AG10803 (cell line): ENCODE measurements around the gene PPFIA4.

Experiments used
- DNase-seq: peaks from one replicate; pipeline ENCODE4 v3.0.0; 2010; ENCODE audit warnings: low read depth
- H3K4me3 ChIP-seq: 2 replicates; pipeline ENCODE4 v1.5.1; 2011; ENCODE audit warnings: mild to moderate bottlenecking, low read length, control low read depth
- CTCF ChIP-seq: conservative IDR thresholded peaks from 2 replicates; pipeline ENCODE4 v1.5.1; 2011; ENCODE audit warnings: mild to moderate bottlenecking, low read length, control low read depth, inconsistent platforms

The PPFIA4 gene

GRCh38 chr1:203103829-203104495, 77.7 kb downstream of the PPFIA4 start:
- H3K4me3 ChIP-seq = no peak overlapping the region
- TF ChIP-seq CTCF = no peak
- no peak for DNase-seq

- no peak overlapping the region for H3K4me3 ChIP-seq
- TF ChIP-seq CTCF = no peak
- peak; percentile 40 for DNase-seq
These were observed 78.6 kb downstream of the PPFIA4 start for GRCh38 chr1:203104789-203105390.

GRCh38 chr1:203112475-203112874, 86.2 kb downstream of the PPFIA4 start:
- H3K4me3 ChIP-seq = no peak overlapping the region
- TF ChIP-seq CTCF = no peak
- peak; percentile 21 for DNase-seq

- H3K4me3 ChIP-seq = no peak overlapping the region
- DNase-seq = no peak
- TF ChIP-seq CTCF = no peak
These were observed 87.0 kb downstream of the PPFIA4 start for GRCh38 chr1:203113308-203113707.

GRCh38 chr1:203114202-203114601, 87.9 kb downstream of the PPFIA4 start:
- no peak for DNase-seq
- H3K4me3 ChIP-seq = no peak overlapping the region
- no peak for TF ChIP-seq CTCF

GRCh38 chr1:203116091-203116820, 90.0 kb downstream of the PPFIA4 start:
- H3K4me3 ChIP-seq = no peak overlapping the region
- no peak for DNase-seq
- TF ChIP-seq CTCF = no peak
